ENCODE measurements around the gene ITGB7. TPM values are rescaled to one million over a fixed set of nuclear protein-coding genes. Genes with fewer than 3 reads are reported as not detected.
"Not testable (repeated sequence)": the region's sequence is repeated elsewhere in the genome, so short reads cannot be mapped to it uniquely, and the experiment has no call there.

The ITGB7 gene
- total RNA-seq, 4 donors from 2014 or later = 2.0 to 3.8 (median 2.4) TPM; not detected in 1

- Histone ChIP-seq H3K4me1 (no peaks in the 10 kb centered on the region), H3K4me3 (no peak overlapping the region), H3K36me3 (no peaks in the 10 kb centered on the region), H3K9me3 (no peaks in the 10 kb centered on the region), H3K27me3 (no peaks in the 10 kb centered on the region), H3K27ac (peak overlapping the region in 1 of 2 donors; percentile 43)
- intact Hi-C loops (cut with DNase I; ENCODE audit: low total_unique reads) = no loop called here
- TF ChIP-seq POLR2A (IDR thresholded peaks at IDR 0.05) (no peak), CTCF (IDR thresholded peaks at IDR 0.05) (no peak)
- peak in 1 of 2 donors; percentile 9 for DNase-seq
These were observed 36.0 kb downstream of the ITGB7 start for GRCh38 chr12:53170876-53171724.

GRCh38 chr12:53170215-53170614, 36.8 kb downstream of the ITGB7 start:
- H3K36me3 ChIP-seq = no peaks in the 10 kb centered on the region
- H3K4me3 ChIP-seq = no peak overlapping the region
- no peak for TF ChIP-seq POLR2A (IDR thresholded peaks at IDR 0.05)
- no peak for TF ChIP-seq CTCF (IDR thresholded peaks at IDR 0.05)
- intact Hi-C loops (cut with DNase I; ENCODE audit: low total_unique reads) = no loop called here
- H3K9me3 ChIP-seq = no peaks in the 10 kb centered on the region
- no peaks in the 10 kb centered on the region for H3K4me1 ChIP-seq
- no peak overlapping the region for H3K27ac ChIP-seq
- DNase-seq = peak in 1 of 2 donors; percentile 7
- no peaks in the 10 kb centered on the region for H3K27me3 ChIP-seq

GRCh38 chr12:53169644-53170043, 37.4 kb downstream of the ITGB7 start:
- Histone ChIP-seq H3K9me3 (no peaks in the 10 kb centered on the region), H3K27me3 (no peaks in the 10 kb centered on the region), H3K4me1 (no peaks in the 10 kb centered on the region), H3K27ac (no peak overlapping the region), H3K4me3 (no peak overlapping the region), H3K36me3 (no peaks in the 10 kb centered on the region)
- DNase-seq = no peak
- no peak for TF ChIP-seq POLR2A (IDR thresholded peaks at IDR 0.05)
- no peak for TF ChIP-seq CTCF (IDR thresholded peaks at IDR 0.05)
- intact Hi-C loops (cut with DNase I; ENCODE audit: low total_unique reads) = no loop called here

- Histone ChIP-seq H3K36me3 (no peaks in the 10 kb centered on the region), H3K4me3 (no peak overlapping the region), H3K4me1 (no peaks in the 10 kb centered on the region), H3K27ac (no peak overlapping the region), H3K27me3 (no peaks in the 10 kb centered on the region), H3K9me3 (no peaks in the 10 kb centered on the region)
- intact Hi-C loops (cut with DNase I; ENCODE audit: low total_unique reads) = no loop called here
- no peak for DNase-seq
- TF ChIP-seq CTCF (IDR thresholded peaks at IDR 0.05) (no peak), POLR2A (IDR thresholded peaks at IDR 0.05) (no peak)
These were observed 40.2 kb downstream of the ITGB7 start for GRCh38 chr12:53166837-53167236.

- DNase-seq; H3K9me3 ChIP-seq; H3K27me3 ChIP-seq; H3K4me1 ChIP-seq; H3K4me3 ChIP-seq; H3K27ac ChIP-seq; intact Hi-C loops (cut with DNase I; ENCODE audit: low total_unique reads); H3K36me3 ChIP-seq: not testable (repeated sequence)
These were observed 44.0 kb downstream of the ITGB7 start for GRCh38 chr12:53163008-53163407.
